ENCODE data around the gene ALG5.

The ALG5 gene

GRCh38 chr13:36979361-36980050 is 19.6 kb downstream of the ALG5 start:
- DNase-seq (ENCODE audit: low spot score) = no peak

GRCh38 chr13:36975172-36975571 is 24.0 kb downstream of the ALG5 start:
- no peak for DNase-seq (ENCODE audit: low spot score)

GRCh38 chr13:36973621-36974295 is 25.4 kb downstream of the ALG5 start:
- peak; percentile 52 for DNase-seq (ENCODE audit: low spot score)

- DNase-seq (ENCODE audit: low spot score) = no peak
Observed at GRCh38 chr13:36973009-36973408, 26.1 kb downstream of the ALG5 start.

GRCh38 chr13:36966404-36966803 is 32.7 kb downstream of the ALG5 start:
- DNase-seq (ENCODE audit: low spot score) = no peak

- no peak for DNase-seq (ENCODE audit: low spot score)
Observed at GRCh38 chr13:36965767-36966166, 33.4 kb downstream of the ALG5 start.

GRCh38 chr13:36959456-36960116 is 39.6 kb downstream of the ALG5 start:
- no peak for DNase-seq (ENCODE audit: low spot score)

GRCh38 chr13:36954542-36954941 is 44.6 kb downstream of the ALG5 start:
- DNase-seq (ENCODE audit: low spot score) = no peak

GRCh38 chr13:36950920-36951319 is 48.2 kb downstream of the ALG5 start:
- no peak for DNase-seq (ENCODE audit: low spot score)

GRCh38 chr13:36950330-36950729 is 48.8 kb downstream of the ALG5 start:
- DNase-seq (ENCODE audit: low spot score) = no peak

- DNase-seq (ENCODE audit: low spot score) = no peak
Observed at GRCh38 chr13:36945078-36945477, 54.1 kb downstream of the ALG5 start.

- no peak for DNase-seq (ENCODE audit: low spot score)
Observed at GRCh38 chr13:36925603-36926002, 73.5 kb downstream of the ALG5 start.

GRCh38 chr13:36924001-36924400 is 75.1 kb downstream of the ALG5 start:
- DNase-seq (ENCODE audit: low spot score) = no peak

GRCh38 chr13:36921631-36922301 is 77.4 kb downstream of the ALG5 start:
- DNase-seq (ENCODE audit: low spot score) = no peak

GRCh38 chr13:36920616-36921185 is 78.4 kb downstream of the ALG5 start:
- DNase-seq (ENCODE audit: low spot score) = no peak

GRCh38 chr13:36919833-36920615 is 79.1 kb downstream of the ALG5 start, which contains the start of gene SMAD9:
TSS of gene SMAD9 (minus strand) at chr13:36920238. CDS start at chr13:36879689, 40,549 bp downstream.
- DNase-seq (ENCODE audit: low spot score) = no peak

GRCh38 chr13:36919171-36919832 is 79.8 kb downstream of the ALG5 start:
- DNase-seq (ENCODE audit: low spot score) = no peak

GRCh38 chr13:36918246-36919131 is 80.7 kb downstream of the ALG5 start:
- DNase-seq (ENCODE audit: low spot score) = no peak

GRCh38 chr13:36917311-36917710 is 81.8 kb downstream of the ALG5 start:
- no peak for DNase-seq (ENCODE audit: low spot score)
